Endometrial microvascular endothelial cells (primary cell): ENCODE data around the gene AFDN. TPM values are rescaled to one million over a fixed set of nuclear protein-coding genes. Genes with fewer than 3 reads are reported as not detected.

ENCODE experiments used
- in situ Hi-C: cut with HindIII; loops from 2 replicates; pipeline ENCODE4 v1.10.0; 2017; ENCODE audit warnings: low sequenced_read_pairs, low pct_unique_long_range_greater_than_20kb; ENCODE audit errors: inconsistent ontology term
- total RNA-seq: library from RNA; depleted of rRNA; stranded (reverse); fragments of >200 nt; gene quantifications from one replicate; pipeline ENCODE4 v1.2.3, GENCODE V29; 2015; ENCODE audit errors: inconsistent ontology term

The AFDN gene
- total RNA-seq, 1 donor from 2014 or later, result 43.0 TPM

DNA sequence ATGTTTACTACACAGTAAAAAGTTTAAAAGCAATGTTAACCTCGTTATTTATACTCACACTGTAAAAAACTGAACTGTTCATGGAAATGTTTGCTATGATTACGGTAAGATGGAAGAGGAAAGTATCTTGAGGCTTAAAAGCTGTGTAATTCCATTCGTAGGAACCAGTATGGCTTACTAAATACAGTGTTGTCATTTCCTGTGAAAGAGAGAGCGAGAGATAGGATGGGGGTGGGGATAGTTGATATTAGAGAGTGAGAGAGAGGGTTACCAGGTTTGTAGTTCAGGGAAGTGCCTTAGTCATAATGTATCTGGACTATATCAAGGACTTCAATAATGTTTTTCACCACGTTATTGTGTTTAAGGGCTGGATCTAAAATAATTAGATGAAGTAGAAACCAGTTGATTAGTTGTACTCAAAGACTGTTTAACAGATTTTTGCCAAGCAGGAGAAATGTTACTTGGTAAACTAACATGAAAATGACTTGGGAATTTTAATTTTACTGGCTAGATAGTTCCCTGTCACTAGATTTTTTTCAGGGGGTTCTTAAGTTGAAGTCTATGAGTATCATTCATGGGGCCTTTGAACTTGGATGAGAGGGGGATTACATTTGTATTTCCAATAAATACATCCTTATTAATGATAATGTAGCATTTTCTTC lies 30.4 kb downstream of the AFDN start:
- in situ Hi-C loops, result no loop called here

DNA sequence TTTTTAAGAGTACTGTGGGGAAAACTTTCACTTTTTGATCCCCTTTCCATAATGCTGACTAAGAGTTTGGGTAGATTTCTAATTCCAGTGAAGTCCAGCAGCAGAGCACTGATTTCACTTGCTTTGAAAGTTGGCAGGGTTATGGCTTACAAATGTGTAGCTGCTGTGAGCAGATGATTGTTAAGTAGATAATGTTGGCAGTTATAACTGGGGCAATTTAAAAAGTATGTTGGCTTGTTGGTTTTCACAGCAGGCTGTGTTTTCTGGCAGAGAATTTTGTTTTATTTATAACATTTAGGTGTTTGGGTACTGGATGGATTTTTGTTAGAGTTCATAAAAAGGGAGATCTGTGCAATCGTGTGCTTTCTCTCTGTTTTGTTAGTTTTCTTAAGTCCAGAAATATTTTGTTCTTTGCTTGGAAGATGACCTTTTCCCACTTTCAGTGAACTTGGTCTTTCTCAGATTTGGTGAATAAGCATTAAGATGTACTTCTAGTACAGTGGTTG lies 31.4 kb downstream of the AFDN start:
- in situ Hi-C loops, result no loop called here

DNA sequence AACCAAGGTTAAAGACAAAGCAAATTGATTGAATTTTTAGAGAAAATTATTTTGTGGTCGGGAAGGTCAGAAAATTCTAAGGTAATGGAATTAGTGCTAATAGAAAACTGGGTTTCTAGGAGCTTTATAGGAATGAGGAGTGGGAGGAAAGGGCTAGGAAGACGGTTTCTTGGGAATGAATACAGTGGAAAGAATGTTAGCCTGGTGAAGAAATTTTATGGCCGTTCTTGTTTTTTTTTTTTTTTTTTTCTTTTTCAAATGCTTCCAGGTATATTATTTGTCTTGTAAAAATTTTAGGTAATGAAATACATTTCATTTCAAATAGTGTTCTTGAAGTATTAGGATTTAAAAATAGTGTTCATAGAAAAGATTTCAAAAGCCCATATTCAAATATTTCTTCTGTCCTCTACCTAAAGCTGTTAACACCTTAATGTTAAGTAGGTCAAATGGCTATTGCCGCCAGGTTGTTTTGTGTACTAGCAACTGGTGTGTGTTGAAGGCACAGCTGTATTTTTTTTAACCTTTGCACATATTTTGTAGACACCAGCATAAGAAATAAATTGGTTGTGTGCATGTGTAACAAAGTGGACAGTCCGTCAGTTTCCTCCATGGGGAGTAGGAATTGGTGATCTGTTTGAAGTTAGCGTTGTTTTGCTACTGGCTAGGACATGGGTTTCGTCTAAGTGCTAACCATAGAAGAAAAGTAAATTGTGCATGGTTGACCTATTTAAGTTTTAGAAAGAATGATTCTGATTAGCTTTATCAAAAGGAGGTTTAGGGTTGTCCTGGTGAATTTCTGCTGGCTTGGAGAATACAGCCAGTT lies 32.3 kb downstream of the AFDN start:
- in situ Hi-C loops, result no loop called here

DNA sequence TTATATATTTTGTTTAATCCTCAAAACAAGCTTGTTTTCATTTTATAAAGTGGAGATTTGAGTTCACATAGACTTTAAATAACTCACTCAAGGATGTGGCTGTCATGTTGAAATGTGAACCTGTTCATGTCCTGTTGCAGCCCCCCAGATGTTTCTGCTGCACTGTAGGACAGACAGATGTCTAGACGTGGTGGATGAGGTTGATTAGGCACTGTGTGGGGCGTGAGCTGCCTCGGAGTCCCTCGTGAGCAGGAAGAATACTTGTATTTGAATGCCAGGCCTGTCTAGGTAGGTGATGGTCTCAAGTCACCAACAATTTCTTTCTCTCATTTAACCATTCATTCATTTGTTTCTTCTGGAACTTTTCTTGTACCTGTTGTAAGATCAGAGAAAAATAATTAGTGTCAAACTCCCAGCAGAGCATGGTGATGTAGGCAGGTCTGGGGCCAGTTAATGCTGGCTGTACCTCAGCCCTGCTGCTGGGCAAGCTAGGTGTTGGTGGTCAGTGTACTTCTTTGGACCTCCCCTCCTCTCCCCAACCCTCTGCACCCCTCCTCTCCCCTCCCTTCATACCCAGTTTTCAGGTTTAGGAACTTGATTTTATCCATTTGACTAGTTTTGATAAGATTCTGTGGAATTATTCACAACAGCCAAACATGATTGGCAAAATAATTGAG lies 34.0 kb downstream of the AFDN start:
- in situ Hi-C loops, result no loop called here

DNA sequence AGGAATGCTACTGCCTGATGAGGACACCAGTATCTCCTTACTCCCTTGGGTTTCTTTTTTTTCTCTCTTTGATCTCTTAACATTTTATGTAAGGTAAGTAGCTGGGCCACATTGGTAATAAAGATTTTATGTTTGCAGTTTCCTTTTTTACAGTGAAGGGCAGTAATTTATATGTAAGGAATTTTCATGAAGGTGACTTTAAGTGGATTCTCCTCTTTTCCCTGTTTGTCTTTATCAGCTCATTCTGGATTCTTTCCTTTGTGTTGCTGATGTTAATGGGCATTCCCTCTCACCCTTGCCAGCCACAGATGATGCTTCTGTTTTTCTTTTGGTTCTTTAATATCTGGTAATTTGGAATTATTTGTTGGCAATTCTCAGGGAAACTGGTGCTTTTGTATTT lies 34.7 kb downstream of the AFDN start:
- in situ Hi-C loops, result no loop called here

DNA sequence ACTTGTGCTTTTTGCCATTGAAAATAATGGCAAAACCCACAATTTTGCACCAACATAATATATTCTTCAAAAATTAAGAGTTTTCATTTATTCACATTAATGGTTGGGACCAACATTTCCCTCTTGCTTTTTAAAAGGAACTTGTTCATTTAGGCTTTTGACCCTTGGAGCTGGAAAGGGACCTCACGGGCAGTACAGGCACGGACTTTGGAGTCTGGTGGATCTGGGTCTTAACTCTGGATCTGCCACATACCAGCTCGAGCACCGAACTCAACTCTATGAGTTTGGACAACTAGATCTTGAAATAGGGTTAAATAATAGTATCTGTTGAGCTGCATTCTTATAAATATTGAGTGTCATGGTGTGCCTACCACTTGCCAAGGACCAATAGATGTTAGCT lies 37.2 kb downstream of the AFDN start:
- in situ Hi-C loops, result no loop called here

DNA sequence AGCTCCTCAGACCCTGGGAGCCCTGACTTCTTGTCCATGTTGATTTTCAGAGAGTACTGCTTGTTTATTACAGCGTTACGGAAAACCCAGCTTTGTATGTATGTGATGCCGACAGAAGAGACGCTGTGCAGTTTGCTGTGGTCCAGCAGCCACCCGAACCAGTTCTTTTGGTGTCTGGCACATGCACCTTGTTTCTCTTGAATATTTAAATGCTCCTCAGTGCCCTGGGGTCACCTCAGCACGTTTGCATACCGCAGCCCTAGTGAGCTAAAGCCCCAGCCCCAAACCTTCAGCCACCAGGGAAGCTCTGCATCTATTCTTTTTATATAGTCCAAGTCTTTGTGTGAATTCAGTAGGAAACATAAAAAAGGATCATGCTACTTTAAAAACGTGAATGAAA lies 39.9 kb downstream of the AFDN start:
- in situ Hi-C loops, result no loop called here

DNA sequence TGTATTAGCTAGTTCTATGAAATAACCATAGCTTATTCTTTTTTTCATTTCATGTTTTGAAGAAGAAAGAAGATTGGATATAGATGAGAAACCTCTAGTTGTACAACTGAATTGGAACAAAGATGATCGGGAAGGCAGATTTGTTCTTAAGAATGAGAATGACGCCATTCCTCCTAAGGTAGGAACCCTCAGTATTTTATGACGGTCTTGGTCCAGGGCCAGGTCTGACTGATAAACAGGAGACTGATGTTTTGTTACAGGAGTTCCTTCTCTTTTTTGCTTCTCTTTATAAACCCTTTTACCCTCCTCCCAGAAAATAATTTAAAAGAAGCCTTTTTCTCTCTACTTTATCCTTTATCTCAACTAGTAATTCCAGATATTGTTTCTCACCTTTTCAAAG lies 43.6 kb downstream of the AFDN start:
- in situ Hi-C loops, result no loop called here

DNA sequence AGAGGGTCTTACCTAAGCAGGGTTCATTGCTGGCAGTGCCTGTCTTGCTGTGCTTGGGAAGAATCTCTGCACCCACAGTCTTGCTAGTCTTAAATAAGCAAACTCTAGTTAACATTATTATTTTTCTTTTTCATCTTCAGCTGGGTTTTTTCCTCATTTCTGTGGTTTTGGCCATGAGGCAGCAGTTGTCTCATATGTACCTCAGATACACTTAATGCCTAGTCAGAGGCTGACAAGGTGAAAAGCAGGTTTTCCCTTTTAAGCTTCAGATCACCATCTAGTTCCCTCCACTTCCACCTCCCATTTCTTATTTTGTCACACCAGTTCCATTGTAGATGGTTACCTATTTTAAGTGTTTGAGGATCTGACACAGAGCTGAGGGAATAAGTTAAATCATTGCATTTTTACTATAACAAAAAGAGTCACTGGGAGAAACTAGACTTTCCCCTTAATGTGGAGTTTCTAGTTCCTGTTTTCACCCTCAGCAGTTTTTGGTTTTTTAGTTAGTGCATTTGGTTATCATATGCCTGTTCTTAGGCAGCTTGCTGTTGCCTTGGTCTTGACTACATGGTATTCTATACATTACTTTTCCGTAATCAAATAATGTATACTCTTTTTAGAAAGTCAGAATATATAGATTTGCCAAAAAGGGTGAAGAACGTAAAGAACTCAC lies 46.0 kb downstream of the AFDN start:
- in situ Hi-C loops, result no loop called here

DNA sequence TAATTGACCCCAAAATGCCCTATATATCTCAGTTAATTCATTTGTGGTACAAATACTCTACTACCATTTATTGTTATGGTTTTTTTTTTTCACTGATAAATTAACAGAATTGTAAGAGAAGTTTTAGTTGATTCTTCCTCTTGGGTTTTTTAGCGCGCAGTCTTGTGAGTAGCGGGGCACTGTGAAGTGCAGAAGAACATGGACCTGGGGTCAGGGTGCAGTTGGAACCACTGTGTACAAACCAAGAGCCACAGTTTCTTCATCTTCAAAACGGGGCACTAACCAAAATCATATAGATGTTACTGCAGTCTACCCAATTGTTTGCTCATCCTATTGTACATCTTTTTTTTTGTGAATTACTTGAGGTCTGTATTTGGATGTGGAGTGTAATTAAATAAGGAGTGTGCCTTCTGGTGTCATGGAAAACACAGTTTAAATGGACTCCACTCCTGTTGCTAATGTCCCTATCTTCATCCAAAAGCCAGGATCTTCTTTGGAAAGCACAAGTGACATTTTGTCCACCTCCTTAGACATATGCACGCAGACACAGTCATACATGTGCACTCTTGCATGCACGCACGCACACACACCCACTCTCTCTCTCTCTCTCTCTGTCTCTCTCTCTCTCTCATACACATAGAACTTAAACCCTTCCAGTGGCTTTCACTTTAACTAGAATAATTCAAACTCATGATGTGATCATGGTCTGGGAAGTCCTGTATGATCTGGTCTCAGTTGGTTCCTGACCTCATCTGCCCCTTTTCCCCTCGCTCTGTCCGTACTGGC lies 51.5 kb downstream of the AFDN start:
- in situ Hi-C loops, result no loop called here

DNA sequence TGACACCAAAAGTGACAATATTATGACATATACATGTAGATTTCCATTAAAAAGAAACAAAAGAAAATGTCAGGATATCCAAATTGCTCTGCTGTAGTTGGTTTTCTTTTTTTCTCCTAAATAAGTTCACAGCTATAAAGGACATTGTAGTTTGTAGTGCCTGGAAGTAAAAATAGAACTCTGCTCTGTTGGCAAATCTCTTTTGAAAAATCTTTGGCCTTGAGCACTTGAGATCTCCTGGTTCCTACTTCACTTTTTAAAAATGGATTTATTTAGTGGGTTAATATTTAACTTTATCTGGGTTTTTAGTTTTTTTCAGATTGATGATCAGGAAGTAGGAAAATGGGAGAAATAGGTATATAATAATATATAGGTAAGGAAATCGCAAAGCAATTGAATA lies 52.9 kb downstream of the AFDN start:
- in situ Hi-C loops, result no loop called here

DNA sequence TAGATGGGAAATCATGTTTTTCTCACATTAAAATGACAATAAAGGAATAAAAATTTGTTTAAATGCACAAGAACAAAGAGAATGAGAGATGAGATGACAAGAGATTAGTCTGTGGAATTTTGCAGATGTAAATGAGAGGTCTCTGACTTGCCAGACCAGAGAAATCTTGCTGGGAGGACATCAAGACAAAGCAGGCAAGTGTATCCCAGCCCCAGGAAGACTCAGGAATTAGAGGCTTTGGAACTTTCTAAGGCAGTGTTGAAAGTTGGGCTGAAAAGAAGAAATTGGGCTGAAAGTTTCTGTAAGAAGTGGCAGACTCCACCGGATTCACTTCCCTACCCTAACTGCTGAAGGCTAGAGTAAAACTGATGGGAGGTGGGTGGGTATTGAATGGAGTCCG lies 54.6 kb downstream of the AFDN start:
- in situ Hi-C loops, result no loop called here

DNA sequence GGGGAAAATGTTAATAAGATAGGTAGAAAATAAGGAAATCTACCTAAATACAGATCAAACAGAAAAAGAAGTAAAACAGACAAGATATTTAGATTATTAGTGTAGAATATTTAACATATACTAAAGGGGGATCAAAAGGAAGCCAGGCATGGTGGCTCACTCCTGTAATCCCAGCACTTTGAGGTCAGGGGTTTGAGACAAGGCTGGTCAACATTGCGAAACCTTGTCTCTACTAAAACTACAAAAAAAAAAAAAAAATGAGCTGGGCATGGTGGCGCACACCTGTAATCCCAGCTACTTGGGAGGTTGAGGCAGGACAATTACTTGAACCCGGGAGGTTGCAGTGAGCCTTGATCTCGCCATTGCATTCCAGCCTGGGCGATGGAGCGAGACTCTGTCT lies 55.5 kb downstream of the AFDN start:
- in situ Hi-C loops, result no loop called here

DNA sequence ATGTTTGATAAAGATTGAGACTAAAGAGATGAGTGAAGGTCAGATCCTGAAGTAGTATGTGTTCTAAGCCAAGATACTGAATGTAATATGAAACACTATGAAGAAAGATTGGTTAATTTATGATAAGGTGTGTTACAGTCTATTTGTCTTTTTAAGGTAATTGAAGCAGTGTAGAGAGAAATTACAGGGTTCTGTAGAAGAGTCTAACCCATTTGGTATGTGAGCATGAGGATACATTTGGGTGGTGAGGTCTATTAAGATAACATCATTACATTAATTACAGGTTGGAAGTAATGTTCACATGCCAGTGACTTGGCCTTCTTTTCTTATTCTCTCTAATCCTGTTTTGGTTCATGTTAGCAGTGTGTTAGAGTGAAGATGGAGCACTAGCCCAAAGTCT lies 61.4 kb downstream of the AFDN start:
- in situ Hi-C loops, result no loop called here

DNA sequence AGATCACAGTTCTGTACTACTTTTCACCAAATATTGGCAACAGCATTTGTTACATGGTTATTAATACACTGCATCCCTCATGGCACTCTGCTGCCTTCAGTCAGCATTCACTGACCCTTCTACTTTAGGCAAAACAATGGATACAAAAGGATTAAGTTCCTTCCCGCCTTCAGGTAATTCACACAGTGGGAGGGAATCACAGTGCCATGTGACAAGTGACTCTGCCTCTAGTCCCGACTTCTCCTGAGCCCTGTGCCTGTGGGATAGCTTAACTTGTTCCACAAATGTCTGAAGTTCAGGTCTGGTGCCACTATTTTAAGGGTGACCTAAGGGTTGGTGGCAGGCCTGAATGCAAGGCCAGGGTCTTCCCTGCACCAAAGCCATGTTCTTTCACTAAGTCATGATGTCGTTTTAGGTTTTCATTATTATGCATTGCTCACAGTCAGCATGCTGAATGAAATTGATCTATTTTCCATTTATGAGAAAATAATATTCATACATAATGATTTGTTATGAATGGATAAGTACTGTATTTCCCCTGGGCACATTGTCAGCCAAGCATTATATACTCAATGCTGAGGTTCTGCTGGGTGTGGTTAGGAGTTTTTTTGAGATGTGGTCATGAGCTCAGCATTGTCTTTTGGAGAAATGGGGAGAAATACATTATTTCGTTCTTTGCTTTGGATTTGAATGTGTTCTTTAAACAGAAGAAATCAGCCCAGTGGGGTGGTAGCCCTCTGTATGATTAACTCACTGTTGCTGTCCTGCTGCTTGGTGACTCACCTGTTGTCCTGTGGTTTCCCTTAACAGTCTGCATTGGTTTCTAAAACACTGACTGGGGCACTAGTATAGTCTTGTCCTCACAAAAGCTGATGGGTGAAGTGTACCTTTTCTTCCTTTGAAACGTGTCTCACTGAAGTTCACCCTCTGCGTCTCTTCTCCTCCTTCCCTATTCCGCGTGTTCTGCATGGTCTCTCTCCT lies 66.4 kb downstream of the AFDN start:
- in situ Hi-C loops, result no loop called here

DNA sequence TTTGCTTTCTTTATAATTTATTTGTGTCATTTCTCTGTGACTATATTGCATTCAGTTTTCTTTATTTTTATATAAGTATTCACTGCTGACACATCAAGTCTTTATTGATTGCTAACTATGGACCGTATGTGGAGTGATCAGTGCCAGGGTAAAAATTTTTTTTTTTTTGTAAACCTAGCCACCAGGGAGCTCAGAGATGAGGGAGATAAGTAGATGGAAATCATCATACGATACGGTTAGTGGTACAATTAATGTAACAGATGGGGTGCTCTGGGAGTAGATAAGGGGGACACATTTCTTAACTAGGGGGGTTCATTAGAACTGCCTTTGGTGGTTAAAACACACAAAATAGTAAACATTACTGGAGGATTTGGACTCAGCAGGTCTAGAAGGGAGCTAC lies 68.3 kb downstream of the AFDN start:
- in situ Hi-C loops, result no loop called here

DNA sequence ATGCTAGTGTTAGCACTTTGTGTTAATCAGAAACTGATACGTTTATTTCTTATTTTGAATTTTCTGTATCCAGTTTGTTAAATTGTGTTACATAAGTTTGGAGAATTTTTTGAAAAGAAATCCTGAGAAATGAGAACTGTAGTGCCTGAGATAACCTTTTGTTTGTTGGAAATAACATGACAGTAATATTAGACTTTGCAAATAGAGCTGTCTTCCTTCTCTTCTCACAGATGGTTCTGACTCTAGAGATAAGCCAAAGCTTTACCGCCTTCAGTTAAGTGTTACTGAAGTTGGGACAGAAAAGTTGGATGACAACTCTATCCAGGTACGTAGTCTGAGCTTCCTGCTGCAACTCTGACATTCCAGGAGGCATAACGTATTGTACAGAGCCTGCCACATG lies 69.9 kb downstream of the AFDN start:
- in situ Hi-C loops, result no loop called here
